ENCODE measurements around the gene HP1BP3.
"Not testable (repeated sequence)": the region's sequence is repeated elsewhere in the genome, so short reads cannot be mapped to it uniquely, and the experiment has no call there.

HP1BP3 gene

GRCh38 chr1:20787029-20787839 is at the start of gene HP1BP3:
HP1BP3 (minus strand) TSS chr1:20787307; CDS start chr1:20780440, 6,867 bp downstream.
- DNase-seq: peak; percentile 93

- DNase-seq: no peak
Measured at GRCh38 chr1:20836230-20836629, 49.1 kb upstream of the HP1BP3 start.

- DNase-seq: no peak
Measured at GRCh38 chr1:20834780-20835179, 47.7 kb upstream of the HP1BP3 start.

GRCh38 chr1:20834192-20834591 is 47.1 kb upstream of the HP1BP3 start:
- DNase-seq: no peak

GRCh38 chr1:20830378-20830777 is 43.3 kb upstream of the HP1BP3 start:
- DNase-seq: no peak

- no peak for DNase-seq
Measured at GRCh38 chr1:20829946-20830345, 42.8 kb upstream of the HP1BP3 start.

GRCh38 chr1:20829531-20829930 is 42.4 kb upstream of the HP1BP3 start:
- DNase-seq: no peak

GRCh38 chr1:20823845-20824244 is 36.7 kb upstream of the HP1BP3 start:
- no peak for DNase-seq

- DNase-seq: no peak
Measured at GRCh38 chr1:20821466-20821865, 34.4 kb upstream of the HP1BP3 start.

- DNase-seq: no peak
Measured at GRCh38 chr1:20819818-20820217, 32.7 kb upstream of the HP1BP3 start.

GRCh38 chr1:20814534-20814871 is 27.4 kb upstream of the HP1BP3 start:
- DNase-seq: no peak

- DNase-seq: no peak
Measured at GRCh38 chr1:20811916-20812315, 24.8 kb upstream of the HP1BP3 start.

- no peak for DNase-seq
Measured at GRCh38 chr1:20793236-20793635, 6.1 kb upstream of the HP1BP3 start.

- DNase-seq: peak; percentile 64
Measured at GRCh38 chr1:20792196-20792595, 5.1 kb upstream of the HP1BP3 start.

- no peak for DNase-seq
Measured at GRCh38 chr1:20790785-20791184, 3.7 kb upstream of the HP1BP3 start.

GRCh38 chr1:20789598-20789997 is 2.5 kb upstream of the HP1BP3 start:
- not testable (repeated sequence) for DNase-seq

- no peak for DNase-seq
Measured at GRCh38 chr1:20787840-20788795, 1.0 kb upstream of the HP1BP3 start.

- peak; percentile 98 for DNase-seq
Measured at GRCh38 chr1:20786253-20787028, 666 bp downstream of the HP1BP3 start.

GRCh38 chr1:20785907-20786252 is 1.2 kb downstream of the HP1BP3 start:
- DNase-seq: no peak

GRCh38 chr1:20775700-20776099 is 11.4 kb downstream of the HP1BP3 start:
- no peak for DNase-seq

GRCh38 chr1:20771780-20772179 is 15.3 kb downstream of the HP1BP3 start:
- DNase-seq: no peak

- DNase-seq: no peak
Measured at GRCh38 chr1:20770314-20771087, 16.6 kb downstream of the HP1BP3 start.
